H1 (cell line): Measurements from ENCODE around the gene HNF4A.

ENCODE experiments used
- BRCA1 ChIP-seq: IDR thresholded peaks from 2 replicates; pipeline ENCODE4 v1.6.1; 2012; ENCODE audit warnings: low read depth, low read length, improper control_type of control experiment
- CBX5 ChIP-seq: fragments of 300-800, 300-1000 bp; sonication (generic); IDR thresholded peaks from 2 replicates; pipeline ENCODE4 v1.7.1; 2016; ENCODE audit warnings: antibody characterized with exemption, low read length, low read depth
- EGR1 ChIP-seq: IDR thresholded peaks from 2 replicates; pipeline ENCODE4 v1.6.1; 2011; ENCODE audit warnings: low read depth, low read length, borderline replicate concordance
- GABPA ChIP-seq: IDR thresholded peaks from 2 replicates; pipeline ENCODE4 v1.6.1; 2011; ENCODE audit warnings: mild to moderate bottlenecking, low read length, moderate library complexity, borderline replicate concordance; ENCODE audit not compliant: insufficient read depth
- JUN ChIP-seq: IDR thresholded peaks from 2 replicates; pipeline ENCODE4 v1.6.1; 2011; ENCODE audit warnings: low read depth, mild to moderate bottlenecking, improper control_type of control experiment, low read length
- PHF8 ChIP-seq: fragments of 200-600 bp; sonication (generic); conservative IDR thresholded peaks from 2 replicates; pipeline ENCODE4 v1.7.1; 2012; ENCODE audit warnings: low read depth, mild to moderate bottlenecking, inconsistent platforms, low read length, moderate library complexity
- POLR2A ChIP-seq, 2 experiments: IDR thresholded peaks; 1 replicate in 1 of 2; 2 replicates in 1 of 2; pipeline ENCODE4 v1.6.1; 2011; ENCODE audit warnings: low read depth in 2 of 2, low read length in 2 of 2, mild to moderate bottlenecking in 2 of 2; ENCODE audit errors: control extremely low read depth in 1 of 2
- RAD21 ChIP-seq, 2 experiments: IDR thresholded peaks in 1 of 2; conservative IDR thresholded peaks in 1 of 2; 2 replicates each; pipeline ENCODE4 v1.6.1; 2011; ENCODE audit warnings: low read depth in 2 of 2, low read length in 2 of 2, improper control_type of control experiment in 1 of 2, inconsistent platforms in 1 of 2, mild to moderate bottlenecking in 1 of 2, moderate library complexity in 1 of 2
- RFX5 ChIP-seq: IDR thresholded peaks from 2 replicates; pipeline ENCODE4 v1.6.1; 2011; ENCODE audit warnings: low read depth, low read length, improper control_type of control experiment, borderline replicate concordance
- SRF ChIP-seq: IDR thresholded peaks from 2 replicates; pipeline ENCODE4 v1.6.1; 2011; ENCODE audit warnings: mild to moderate bottlenecking, low read depth, low read length, moderate library complexity
- TCF12 ChIP-seq: IDR thresholded peaks from 2 replicates; pipeline ENCODE4 v1.6.1; 2011; ENCODE audit warnings: low read depth, mild to moderate bottlenecking, low read length
- TF ChIP-seq, protein P1 (sequence below): IDR thresholded peaks from 2 replicates; pipeline ENCODE4 v1.6.1; 2011; ENCODE audit warnings: low read length, improper control_type of control experiment
- TF ChIP-seq, protein P2 (sequence below), 3 experiments: IDR thresholded peaks; 1 replicate in 2 of 3; 2 replicates in 1 of 3; pipeline versions ENCODE4 v1.5.1 to v1.6.1; 2011; ENCODE audit warnings: low read length in 3 of 3, mild to moderate bottlenecking in 3 of 3, inconsistent platforms in 2 of 3, low read depth in 1 of 3, moderate library complexity in 1 of 3; ENCODE audit not compliant: insufficient read depth in 1 of 3; ENCODE audit errors: control extremely low read depth in 1 of 3

DNA sequence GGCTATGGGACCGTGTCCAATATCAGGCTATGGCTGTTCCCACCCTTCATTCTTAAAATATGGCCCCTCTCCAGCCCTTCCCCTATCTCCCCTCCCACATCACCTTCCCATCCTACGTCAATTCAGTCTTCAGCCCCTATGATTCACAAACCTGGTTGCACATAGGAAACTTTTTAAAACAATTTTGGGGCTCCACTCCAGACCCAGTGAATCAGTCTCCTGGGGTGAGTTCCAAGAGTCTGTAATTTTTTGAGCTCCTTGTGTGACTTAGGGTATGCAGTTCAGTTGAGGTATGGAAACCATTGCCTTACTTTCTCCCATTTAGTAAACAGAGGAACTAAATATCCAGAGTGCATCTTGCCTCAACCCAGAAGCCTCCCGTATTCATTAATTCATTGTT, 5.5 kb downstream of the HNF4A start:
- TF ChIP-seq EGR1 (no peak), POLR2A (IDR thresholded peaks at IDR 0.05; ENCODE audit: control extremely low read depth in 1 of 2, low read depth in 2 of 2, low read length in 2 of 2) (no peak), PHF8 (no peak), TCF12 (no peak), GABPA (no peak), CBX5 (no peak), RFX5 (no peak), JUN (no peak), SRF (no peak), BRCA1 (no peak), RAD21 (IDR thresholded peaks at IDR 0.05 in 1 of 2, conservative IDR thresholded peaks at IDR 0.05 in 1 of 2; ENCODE audit: low read depth in 2 of 2, low read length in 2 of 2) (no peak)
- TF ChIP-seq, protein P1, sequence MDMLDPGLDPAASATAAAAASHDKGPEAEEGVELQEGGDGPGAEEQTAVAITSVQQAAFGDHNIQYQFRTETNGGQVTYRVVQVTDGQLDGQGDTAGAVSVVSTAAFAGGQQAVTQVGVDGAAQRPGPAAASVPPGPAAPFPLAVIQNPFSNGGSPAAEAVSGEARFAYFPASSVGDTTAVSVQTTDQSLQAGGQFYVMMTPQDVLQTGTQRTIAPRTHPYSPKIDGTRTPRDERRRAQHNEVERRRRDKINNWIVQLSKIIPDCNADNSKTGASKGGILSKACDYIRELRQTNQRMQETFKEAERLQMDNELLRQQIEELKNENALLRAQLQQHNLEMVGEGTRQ: no peak
- TF ChIP-seq, protein P2, sequence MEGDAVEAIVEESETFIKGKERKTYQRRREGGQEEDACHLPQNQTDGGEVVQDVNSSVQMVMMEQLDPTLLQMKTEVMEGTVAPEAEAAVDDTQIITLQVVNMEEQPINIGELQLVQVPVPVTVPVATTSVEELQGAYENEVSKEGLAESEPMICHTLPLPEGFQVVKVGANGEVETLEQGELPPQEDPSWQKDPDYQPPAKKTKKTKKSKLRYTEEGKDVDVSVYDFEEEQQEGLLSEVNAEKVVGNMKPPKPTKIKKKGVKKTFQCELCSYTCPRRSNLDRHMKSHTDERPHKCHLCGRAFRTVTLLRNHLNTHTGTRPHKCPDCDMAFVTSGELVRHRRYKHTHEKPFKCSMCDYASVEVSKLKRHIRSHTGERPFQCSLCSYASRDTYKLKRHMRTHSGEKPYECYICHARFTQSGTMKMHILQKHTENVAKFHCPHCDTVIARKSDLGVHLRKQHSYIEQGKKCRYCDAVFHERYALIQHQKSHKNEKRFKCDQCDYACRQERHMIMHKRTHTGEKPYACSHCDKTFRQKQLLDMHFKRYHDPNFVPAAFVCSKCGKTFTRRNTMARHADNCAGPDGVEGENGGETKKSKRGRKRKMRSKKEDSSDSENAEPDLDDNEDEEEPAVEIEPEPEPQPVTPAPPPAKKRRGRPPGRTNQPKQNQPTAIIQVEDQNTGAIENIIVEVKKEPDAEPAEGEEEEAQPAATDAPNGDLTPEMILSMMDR (IDR thresholded peaks at IDR 0.05; ENCODE audit: control extremely low read depth in 1 of 3, insufficient read depth in 1 of 3, low read depth in 1 of 3, low read length in 3 of 3): no peak
